Glomerular endothelial cell (primary cell): ENCODE measurements around the gene TIAM2. TPM values are rescaled to one million over a fixed set of nuclear protein-coding genes. Genes with fewer than 3 reads are reported as not detected.

Experiments
- DNase-seq: peaks from one replicate; pipeline ENCODE4 v3.0.0-alpha.2; 2011; ENCODE audit warnings: low read depth, low spot score; ENCODE audit errors: extremely low read depth
- total RNA-seq: library from RNA; depleted of rRNA; stranded (reverse); fragments of >200 nt; gene quantifications from 2 replicates; pipeline ENCODE4 v1.2.3, GENCODE V29; 2015

Gene TIAM2
- total RNA-seq, 1 donor from 2014 or later = 10.4 TPM

DNA sequence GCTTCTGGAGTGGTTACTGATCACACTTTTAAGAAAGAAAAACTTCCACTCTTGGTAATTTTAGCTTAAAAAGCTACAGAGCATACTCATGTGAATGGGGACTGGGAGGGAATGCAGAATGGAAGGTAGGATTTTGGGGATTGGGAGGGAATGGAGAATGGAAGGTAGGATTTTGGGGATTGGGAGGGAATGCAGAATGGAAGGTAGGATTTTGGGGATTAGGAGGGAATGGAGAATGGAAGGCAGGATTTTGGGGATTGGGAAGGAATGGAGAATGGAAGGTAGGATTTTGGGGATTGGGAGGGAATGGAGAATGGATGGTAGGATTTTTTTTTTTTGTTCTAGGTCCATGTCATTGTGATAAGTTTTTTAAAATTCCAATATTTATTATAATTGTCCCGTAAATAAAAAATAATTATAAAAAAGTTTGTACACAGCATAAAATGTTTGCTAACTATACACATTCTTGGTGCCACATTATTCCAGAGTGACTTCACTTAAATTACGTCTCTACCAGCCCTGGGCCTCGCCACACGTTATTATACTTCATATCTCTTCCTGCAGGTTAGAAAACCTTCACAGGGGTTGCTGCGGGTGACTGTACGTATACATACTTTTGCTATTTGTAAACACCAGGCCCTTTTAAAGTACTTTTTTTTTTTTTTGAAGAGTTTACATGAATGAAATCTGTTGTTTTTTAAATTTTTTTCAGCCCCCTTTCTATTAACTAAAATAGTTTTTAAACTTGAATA lies 127.3 kb downstream of the TIAM2 start:
- DNase-seq = no peak

DNA sequence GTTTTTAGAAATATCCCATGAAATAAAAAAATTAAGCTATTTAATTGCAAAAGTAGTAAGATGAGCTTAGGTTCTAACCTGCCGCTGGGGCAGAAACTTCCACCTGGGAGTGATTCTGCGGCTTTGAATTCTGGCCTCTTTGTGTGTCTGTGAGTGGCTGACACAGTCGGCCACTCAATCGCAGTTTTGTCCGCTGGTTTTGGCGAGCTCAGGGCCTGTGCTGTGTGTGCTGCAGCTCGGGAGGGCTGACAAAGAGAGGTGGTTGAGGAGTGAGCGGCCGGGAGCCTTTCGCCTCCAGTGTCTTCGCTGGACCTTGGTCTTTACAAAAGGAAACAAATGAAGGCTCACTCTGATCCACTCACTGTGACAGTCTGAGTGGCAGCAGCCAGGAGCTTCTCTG lies 128.4 kb downstream of the TIAM2 start:
- DNase-seq = no peak

- no peak for DNase-seq
These were observed 130.8 kb downstream of the TIAM2 start for GRCh38 chr6:155125906-155126305.

- DNase-seq = no peak
These were observed 131.8 kb downstream of the TIAM2 start for GRCh38 chr6:155126727-155127439.

GRCh38 chr6:155128977-155129376 lies 133.9 kb downstream of the TIAM2 start:
- no peak for DNase-seq

- DNase-seq = no peak
These were observed 134.6 kb downstream of the TIAM2 start for GRCh38 chr6:155129744-155130143.

DNA sequence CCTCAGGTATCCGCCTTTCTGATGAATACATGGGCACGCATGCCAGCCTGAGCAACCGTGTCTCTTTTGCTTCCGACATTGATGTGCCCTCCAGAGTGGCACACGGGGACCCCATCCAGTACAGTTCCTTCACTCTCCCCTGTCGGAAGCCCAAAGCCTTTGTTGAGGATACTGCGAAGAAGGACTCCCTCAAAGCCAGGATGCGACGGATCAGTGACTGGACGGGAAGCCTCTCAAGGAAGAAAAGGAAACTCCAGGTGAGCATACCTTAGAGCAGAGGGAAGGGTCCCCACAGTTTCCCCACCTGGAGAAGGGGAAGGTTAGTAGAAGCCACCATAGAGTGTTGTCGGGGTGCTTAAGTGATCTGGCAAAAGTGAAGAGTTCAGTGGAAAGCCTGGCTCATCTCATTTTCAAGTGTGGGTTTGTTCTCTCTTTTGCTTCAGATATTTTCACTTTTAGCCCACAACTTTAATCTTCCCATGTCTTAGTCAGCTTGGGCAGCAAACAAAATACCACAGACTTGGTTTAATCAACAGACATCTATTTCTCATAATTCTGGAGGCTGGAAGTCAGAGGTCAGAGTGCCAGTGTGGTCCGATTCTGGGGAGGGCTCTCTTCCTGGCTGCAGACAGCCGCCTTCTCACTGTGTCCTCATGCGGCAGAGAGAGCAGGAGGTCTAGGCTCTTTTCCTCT lies 135.2 kb downstream of the TIAM2 start:
- no peak for DNase-seq

DNA sequence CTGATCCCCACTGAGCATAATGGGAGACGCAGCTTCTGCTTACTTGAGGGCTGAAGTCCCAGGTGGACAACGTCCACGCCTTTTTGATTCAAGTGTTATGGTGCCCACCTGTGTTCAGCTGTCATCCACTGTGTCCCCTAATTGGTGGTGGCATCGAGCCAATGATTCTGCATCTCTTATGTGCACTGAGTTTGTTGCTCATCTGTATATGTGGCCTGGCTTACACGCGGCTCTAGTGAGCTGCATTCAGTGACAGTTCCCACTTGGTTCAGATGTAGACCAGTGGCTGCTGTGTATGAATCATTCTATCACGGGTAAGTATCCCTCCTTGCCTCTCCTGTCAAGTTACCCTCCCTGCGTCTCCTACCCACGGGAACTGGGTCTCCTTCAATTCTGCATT lies 137.5 kb downstream of the TIAM2 start:
- no peak for DNase-seq

DNA sequence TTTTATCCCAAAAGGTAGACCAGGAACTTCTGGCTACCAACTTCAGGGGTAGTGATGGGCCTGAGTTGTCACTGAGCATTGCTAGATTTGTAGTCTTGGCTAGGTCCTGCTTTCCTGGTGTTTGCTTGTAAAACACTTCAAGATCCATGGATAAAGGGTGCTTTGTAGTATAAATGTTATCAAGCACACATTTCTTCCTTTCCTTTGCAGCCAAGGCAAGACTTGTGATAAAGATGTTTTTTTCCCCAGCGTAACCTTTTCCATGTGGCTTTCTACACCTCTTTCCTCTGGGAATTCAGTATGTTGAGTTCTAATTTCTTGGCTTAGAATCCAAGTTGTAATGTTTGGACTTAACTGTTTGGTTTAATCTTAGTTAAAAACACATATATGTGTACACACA lies 145.9 kb downstream of the TIAM2 start:
- DNase-seq = no peak

DNA sequence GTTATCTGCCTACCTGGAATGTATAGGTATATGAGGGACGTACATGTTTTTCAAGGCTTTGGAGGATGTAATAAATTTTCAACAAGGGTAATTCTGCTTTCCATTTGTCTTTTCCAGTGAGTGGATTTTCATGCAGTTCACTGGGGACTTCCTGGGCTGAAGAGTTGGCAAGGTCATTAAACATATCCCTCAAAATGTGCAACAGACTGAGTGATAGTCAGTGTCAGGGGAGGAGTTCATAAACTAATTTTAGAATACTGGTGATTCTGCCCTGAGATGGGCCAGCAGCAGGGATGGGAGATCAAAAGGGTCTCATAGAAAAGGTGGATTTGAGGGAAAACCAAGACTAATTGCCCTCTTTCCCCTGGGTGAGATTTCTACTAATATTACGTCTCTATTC lies 146.4 kb downstream of the TIAM2 start:
- no peak for DNase-seq

DNA sequence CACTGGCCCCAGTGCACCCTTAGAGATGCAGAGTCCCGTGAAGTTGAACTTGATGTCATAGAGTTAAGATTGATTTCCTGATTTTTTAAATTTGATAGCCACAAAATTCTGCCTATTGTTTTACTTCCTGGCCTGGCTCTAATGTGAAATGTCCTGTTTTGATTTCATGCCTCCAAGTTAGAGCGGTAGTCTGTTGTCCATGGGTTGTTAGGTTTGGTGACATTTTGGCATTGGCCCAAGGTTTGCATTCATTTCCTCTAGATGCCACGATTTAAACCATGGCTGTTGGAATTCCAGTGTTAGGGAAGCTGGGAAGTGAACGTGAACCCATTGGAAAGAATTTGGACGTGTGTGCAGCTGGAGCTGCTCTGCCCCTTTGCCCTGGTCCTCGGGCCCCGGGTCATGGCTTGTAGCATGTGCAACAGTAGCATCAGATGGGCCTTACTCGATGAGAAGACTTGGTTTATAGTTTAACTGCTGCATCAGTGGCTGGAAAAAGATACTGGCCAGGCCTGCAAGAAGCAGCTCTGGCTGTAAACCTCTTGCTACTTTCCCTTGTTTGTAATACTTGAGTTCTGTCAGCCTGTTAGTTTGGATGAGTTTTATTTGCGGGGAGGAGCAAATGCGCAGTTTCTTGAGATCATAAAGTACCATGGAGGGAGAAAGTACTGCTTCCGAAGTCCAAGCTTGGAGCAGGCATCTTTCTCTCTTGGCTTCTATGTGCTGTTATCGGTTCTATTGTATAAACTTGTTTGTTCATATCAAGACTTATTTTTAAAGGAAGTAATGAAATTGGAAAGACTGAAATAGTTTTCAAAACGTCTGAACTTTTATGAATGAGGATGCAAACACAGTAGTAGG lies 147.3 kb downstream of the TIAM2 start:
- peak; percentile 98 for DNase-seq

- no peak for DNase-seq
These were observed 148.0 kb downstream of the TIAM2 start for GRCh38 chr6:155143029-155143577.

DNA sequence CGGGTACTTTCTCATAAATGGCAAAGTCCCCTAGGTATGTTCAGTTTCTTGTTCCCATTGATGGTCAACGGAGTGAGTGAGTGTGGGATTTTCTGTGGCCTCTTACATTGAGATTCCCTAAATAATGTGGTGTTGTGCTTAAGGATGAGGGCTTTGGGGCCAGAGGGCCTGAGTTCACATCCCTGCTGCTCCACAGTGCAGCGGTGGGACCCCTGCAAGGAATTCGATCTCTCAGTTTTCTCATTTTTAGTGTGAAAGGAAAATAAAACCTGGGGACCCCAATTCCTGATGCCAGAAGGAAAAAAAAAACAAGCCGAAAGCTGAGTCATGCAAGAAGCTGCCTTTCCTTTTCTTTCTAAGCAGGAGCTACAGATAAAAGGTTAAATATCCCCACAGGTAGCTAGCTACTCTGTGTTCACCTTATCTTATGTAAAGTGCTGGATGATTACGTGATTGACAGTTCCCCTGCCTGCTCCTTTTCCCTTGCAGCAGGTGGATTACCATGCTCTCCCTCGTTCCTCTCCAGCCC lies 148.5 kb downstream of the TIAM2 start:
- no peak for DNase-seq

- no peak for DNase-seq
These were observed 151.1 kb downstream of the TIAM2 start for GRCh38 chr6:155146205-155146604.

DNA sequence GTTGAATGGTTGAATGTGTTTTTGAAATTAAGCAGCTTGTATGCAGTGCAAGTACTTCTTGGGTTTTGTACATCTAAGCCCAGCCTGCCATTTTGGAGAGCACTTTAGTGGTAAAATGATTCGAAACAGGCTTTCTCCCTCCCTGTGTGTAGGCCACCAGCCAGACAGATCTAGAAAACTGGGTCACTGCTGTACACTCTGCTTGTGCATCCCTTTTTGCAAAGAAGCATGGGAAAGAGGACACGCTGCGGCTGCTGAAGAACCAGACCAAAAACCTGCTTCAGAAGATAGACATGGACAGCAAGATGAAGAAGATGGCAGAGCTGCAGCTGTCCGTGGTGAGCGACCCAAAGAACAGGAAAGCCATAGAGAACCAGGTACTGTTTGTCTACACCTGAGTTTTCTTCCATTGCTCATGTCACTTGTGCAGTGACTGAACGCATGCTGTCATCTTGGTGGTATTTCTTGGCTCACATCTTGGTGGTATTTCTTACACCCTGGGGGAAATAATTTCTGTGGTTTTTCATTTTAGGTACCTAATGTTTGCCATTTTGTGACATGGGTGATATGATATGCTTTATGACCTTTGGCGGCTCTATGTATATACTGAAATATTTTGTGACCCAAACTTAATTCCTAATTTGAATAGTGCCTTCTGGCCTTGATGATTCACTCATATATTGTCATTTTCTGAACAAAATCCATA lies 153.0 kb downstream of the TIAM2 start:
- DNase-seq = no peak

DNA sequence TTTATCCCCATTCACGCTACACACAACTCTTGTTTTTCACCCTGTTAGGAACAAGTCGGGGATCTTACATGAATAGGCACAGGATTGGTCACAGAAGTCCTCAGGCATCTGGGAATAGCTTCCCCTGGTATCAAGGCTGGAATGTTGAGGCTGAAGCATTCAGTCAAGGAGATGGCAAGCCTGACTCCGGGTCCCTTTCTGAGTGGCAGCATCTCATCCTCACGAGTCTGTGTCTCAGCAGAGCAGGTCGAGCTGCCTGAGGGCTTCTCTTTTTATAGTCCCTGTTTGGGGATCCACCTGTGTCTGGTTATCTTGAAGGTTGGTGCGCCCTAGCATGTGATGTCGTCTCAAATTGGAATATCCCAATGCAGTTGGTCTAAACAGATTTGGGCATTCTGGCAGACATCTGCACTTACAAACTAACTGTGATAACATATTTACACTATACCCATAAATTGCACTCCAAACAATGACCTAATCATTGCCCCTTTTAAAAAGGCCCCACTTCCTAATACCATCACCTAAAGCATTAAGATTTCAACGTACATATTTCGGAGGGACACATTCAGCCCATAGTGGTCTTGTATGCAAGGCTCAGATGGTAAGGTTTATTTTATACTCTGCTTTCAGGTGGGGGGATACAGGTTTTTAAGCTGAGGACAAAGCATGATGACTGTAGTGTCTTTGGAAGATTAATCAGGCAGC lies 156.0 kb downstream of the TIAM2 start:
- DNase-seq = no peak

DNA sequence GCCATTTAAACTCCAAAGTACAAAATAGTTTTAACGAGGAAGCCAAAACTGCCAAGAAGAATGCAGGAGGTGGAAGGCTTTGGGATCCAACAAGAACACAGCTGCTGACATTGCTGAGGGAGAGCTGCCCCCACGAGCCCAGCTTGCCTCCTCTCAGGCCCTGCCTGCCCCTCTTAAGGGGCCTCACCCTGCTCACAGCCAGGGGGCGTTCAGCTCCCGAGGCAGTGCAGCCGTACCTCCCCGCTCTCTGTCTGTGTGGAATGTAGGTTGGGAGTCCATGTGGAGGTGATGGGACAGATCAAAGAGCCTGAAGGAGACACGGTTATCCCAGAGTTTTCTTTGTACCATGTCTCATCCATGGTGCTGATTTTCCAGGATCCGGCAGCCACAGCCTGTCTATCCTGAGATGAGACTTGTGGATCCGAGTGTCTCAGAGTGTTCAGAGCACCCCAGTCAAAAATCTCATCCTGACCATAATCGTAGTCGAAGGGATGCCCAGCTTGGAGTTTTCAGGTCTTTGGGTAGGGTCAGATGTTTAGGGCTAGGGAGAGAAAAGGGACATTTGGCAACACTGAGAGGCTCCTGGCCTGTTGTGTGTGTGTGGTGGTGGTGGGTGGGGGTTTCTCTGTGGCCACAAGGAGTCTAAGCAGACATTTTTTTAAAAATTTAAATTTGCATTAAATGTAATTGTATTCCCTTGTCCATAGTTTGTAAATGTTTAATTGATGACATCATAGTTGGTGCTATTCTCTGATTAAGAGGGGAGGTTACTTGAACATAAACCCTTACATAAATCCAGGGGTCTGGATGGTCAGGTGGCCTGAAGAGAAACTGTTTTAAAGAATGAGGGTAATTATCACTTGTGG lies 157.3 kb downstream of the TIAM2 start:
- DNase-seq = no peak

DNA sequence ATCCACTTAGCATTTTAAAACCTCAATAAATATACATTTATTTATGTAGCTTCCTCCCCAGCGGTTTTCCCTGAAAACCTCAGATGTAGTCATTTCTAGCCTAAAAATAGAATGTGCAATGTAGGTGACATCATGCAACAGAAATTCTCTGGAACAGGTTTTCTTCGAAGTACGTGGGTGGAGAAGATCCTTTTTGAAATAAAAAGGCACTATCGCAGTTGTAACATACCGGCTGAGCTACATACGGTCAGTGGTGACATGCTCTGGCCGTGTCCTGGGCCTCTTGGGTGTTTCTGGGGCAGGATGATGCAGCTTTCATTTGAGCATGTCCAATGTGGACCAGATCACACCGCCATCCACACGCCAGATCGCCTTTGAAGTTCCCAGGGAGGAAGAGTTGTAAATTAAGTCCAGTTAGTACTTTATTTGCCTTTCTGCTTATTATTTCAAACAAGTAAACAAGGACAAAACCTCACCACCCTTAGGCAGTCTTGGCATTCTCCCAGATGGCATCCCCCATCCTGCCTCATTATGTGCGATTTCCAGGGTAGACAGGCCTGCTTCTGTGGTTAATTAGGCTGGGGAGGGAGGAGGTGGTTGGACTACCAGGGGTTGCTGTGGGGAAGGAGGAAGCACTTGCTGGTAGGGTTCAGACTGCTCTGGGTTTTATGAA lies 159.2 kb downstream of the TIAM2 start:
- DNase-seq = no peak
